HG02610 (cell line): Measurements from ENCODE around the gene LRG1.
"Not testable (repeated sequence)": the region's sequence is repeated elsewhere in the genome, so short reads cannot be mapped to it uniquely, and the experiment has no call there.

ENCODE experiments used
- ATAC-seq: cut with Tn5 transposase; IDR thresholded peaks from one replicate; pipeline ENCODE4 v1.9.1; 2021; ENCODE audit warnings: mild to moderate bottlenecking, moderate library complexity; ENCODE audit not compliant: unreplicated experiment

The LRG1 gene

DNA sequence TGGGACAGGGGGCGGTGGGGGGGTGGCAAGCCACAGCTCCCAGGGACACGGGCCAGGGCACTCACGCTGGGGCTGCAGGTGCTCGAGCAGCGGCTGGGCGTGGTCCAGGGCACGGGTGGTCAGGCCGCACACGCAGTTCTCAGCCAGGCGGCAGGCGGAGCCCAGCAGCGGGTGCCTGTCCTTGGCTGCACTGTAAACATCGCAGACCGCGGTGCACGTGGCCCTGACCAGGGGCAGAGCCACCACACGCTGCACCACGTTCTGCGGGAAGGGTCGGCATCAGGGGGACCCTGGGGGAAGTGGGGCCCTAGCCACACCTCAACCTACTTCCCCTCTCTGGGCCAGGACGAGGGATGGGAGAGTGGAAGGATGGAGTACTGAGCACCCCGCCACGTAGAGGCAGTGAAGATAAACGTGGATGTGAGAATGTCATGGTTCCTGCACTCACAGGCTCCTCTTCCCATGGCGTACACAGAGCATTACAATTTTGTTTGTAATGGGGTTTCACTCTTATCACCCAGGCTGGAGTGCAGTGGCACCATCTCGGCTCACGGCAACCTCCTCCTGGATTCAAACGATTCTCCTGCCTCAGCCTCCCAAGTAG, 8.2 kb downstream of the LRG1 start:
- no peak for ATAC-seq

DNA sequence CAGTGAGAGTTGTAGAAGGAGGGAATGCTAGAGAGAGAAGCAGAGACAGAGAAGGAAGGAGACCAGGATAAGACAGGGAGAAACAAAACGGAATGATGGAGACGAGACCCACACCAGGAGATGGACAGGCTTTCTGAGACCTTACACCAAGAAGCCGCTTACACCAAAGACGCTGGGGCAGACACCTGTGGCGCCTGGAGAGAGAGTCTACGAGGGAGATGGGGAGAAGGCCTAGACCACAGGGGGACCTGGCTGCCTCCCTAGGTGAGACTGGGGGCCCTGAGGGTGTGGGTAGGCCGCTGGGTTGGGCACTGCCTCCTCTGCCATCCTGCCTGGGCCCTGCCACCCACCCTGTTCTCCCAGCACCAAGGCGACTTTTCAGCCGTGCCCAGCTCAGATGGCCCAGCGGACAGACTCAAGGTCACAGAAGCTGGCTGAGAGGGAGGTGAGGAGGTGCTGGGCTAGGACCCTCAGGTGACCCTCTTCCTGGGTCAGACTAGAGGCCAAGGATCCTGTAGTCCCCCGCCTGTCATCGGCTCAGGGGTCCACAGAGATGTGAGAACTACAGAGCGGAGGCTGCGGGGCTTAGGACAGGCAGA, 9.8 kb downstream of the LRG1 start:
- no peak for ATAC-seq

DNA sequence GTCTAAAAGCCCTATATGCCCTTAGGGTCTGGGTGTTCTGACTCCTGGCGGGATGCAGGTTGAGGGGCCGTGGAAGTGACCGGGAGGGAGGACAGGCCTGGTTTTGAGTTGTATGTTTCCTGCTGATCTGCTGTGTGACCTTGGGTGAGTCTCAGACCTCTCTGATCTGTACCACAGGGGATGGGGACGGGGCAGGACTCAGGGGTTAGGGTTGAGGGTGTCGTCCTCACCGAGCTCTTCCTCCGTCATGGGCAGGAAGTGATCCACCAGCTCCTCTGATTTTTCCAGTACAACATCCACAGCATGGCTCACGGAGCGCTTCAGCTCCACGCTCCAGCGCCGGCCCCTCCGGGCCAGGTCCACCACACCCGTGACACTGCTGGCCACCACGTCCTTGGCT, 11.0 kb downstream of the LRG1 start:
- ATAC-seq: no peak

DNA sequence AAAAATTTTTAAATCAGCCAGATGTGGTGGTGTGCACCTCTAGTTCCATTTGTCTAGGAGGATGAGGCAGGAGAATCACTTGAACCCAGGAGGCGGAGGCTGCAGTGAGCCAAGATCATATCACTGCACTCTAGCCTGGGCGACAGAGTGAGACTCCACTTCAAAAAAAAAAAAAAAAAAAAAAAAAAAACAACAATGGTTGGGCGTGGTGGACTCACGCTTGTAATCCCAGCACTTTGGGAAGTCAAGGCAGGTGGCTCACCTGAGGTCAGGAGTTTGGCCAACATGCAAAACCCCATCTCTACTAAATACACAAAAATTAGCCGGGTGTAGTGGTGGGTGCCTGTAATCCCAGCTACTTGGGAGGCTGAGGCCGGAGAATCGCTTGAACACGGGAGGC, 12.5 kb downstream of the LRG1 start:
- ATAC-seq: not testable (repeated sequence)

DNA sequence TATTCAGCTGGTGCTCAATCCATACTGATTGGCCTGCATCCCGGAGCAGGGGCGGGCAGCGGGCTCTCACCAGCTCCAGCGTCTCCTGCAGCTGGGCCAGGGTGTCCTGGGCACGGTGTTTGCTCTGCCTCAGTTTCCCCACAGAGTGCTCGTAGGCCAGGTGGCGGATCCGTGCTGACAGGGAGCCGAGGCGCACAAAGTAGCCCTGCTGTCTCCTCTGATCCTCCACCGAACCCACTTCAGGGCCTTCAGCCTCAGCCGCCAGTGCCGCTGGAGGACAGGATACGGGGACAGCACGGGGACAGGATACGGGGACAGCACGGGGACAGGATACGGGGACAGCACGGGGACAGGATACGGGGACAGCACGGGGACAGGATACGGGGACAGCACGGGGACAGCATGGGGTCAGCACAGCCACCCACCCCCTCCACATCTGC, 14.3 kb downstream of the LRG1 start:
- no peak for ATAC-seq

DNA sequence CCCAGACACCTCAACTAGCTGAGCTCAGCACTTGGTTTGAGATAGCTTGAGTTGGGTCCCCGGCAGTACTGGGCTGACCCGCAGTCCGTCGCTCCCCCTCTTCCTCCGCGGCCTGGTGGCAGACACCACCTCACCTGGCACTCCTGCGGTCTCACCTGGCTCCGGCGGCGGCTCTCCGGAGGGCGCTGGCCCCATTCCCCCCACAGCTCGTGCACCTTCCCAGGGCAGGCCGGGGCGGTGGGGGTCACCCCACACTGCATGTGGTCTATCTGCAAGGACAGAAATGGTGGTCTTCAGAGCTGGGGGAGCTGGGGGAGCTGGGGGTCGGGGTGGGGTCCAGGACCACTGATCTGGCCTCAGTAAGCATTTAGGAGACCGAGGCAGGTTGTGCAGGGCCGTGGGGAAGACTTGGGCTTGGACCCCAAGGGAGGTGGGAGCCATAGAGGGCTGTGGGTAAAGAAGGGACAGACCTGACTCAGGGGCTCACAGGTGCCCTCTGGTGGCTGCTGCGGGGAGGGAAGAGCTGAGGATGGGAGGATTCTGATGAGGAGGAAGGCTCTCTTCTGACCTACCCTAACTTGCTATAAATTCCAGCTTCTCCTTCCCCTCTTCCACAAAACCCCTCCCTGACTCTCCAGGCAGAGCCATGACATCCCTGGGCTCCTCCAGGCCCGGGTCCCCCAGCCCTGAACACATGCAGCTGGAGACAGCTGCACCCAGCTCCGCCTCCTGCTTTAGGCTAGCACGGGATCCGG, 14.9 kb downstream of the LRG1 start:
- ATAC-seq: no peak

DNA sequence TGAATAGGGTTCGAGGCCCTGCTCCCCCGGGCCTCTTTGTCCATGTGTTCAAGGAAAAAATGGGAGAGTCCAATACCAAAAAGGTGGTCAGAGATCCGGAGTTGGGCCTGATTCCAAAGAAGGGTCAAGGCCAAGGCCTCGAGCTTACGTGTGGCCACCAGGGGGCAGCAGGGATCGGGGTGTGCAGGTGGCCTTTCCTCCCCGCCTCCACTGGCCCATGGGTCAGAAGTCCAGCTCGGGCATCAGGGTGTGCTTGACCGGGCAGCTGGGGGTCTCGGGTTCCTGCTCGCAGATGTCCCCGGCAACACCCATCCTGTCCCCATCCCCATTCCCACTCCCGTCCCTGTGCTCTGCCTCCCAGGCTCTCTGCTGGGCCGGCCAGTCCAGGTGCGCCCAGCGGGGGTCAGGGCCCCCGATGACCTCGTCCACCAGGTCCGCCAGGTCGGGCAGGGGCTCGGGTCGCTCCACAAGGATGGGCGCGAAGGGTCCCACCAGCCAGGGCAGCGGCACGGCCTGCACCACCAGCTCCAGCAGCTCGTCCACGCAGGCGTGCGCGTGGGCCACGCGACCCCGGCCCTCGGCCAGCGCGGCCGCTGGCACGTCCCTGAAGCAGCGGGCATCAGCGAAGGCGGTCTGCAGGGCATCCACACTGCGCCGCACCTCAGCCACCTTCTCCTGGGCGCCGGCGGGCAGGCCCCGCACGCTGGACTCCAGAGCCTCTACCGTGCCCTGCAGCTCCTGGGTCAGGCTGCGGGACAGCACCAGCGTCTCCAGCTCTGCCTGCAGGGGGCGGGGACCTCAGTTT, 16.3 kb downstream of the LRG1 start:
- no peak for ATAC-seq

DNA sequence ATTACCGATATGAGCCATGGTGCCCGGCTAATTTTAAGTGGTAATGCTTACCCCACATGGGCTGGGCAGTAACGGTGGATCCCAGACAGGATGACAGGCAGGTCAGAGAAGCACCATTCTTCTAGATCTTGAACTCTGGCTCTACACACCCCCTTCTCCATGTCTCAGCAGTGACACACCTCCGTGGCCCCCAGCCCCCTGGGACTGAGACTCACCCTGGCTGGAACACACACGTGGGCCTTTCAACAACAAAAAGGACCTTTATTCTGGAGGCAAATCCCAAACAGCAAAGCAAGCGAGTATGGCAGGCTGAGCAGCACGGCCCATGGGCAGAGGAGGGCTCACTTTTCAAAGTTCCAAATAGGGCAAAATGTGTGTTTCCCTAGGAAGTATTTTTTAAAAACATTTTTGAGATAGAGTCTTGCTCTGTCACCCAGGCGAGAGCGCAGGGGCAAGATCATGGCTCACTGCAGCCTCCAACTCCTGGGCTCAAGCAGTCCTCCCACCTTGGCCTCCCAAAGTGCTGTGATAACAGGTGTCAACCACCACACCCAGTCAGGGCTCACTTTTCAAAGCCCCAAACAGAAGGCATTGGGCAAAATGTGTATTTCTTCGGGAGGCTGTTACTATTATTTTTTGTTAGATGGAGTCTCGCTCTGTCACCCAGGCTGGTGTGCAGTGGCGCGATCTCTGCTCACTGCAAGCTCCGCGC, 17.4 kb downstream of the LRG1 start:
- no peak for ATAC-seq

DNA sequence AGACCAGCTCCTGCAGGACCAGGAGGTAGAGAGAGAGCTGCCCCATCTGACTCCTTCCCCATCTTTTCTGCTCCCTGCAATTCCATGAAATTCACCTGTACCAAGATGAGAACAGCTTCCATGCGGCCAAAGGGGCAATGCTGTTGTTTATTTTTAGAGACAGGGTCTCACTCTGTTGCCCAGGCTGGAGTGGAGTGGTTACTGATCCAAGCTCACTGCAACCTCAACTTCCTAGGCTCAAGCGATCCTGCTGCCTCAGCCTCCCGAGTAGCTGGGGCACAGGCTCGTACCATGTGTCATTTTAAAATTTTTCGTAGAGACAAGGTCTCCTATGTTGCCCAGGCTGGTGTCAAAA, 18.0 kb downstream of the LRG1 start:
- no peak for ATAC-seq

DNA sequence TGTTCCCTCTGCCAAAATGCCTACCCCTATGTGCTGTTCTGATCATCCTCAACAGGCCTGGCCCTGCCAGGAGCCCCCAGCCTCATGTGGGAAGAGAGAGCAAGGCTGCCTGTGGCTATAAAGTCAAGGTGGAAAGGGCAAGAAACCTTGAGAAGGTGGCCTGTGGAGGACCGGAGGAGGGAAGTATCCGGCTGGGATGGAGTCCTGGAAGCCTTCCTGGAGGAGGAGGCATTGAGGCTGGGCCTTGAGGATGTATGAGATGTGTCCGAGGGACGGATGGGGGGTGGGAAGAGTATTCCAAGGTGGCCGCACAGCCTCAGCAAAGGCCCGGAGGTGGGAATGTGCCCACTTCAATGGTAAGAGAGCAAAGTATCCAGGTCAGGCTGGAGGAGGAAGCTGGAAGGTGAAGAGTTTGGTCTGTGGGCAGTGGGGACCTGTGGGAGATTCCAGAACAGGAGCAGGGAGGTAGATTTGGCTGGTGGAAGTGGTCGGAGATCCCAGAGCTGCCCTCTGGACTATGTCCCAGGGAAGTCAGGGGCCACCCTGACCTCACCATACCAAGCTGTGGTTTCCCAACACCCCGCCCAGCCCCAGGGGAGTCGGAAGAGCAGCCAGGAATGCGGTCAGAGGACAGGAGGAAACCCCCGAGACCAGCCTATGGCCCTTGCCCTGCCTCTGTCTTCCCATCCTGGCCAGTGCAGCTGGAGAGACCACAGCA, 18.5 kb downstream of the LRG1 start:
- ATAC-seq: no peak

DNA sequence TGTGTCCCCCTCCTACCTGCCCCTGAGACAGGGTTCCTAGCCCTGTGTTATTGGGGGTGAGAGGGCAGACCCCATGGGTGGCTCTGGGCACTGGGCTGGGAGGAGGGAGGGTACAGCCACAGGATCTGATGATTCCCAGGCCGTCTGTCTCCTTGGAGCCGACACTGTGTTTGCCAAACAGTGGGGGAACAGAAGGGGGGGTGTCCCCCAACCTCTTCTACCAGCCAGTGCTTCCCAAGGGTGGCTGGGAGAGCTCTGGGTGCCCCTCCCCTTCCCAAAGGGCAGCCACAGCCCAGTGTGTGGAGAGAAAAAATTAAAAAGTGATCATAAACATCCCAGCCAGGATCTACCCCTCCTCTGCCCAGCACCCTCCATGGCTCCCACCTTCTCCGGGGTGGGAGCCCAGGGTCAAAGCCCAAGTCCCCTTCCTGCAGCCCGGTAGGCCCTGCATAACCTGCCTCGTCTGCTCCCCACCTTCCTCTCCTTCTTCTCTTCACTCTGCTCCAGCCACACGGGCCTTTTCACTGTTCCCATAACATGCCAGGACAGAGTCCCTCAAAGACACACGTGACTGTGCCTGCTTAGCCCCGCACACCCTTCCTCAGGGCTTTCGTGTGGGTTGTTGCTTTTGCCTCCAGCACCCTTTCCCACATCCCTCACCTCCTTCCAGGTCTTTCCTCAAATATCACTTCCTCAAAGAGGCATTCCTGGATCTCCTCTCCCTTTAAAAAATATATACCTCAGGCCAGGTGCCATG, 20.1 kb downstream of the LRG1 start:
- no peak for ATAC-seq

DNA sequence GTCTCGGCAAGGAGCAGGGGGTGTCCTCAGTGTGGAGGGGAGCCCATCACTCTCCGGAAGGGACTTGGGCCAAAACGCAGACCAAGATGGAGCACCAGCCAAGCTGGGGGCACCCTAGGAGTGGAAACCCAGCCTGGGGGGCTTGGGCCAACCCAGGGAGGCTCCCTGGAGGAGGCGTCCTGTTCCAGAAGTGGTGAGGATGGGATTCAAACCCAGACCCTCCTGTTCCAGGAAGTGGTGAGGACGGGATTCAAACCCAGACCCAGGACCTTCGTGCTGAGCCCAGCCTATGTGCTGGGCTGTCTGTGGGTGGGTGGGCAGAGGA, 20.7 kb downstream of the LRG1 start:
- no peak for ATAC-seq

DNA sequence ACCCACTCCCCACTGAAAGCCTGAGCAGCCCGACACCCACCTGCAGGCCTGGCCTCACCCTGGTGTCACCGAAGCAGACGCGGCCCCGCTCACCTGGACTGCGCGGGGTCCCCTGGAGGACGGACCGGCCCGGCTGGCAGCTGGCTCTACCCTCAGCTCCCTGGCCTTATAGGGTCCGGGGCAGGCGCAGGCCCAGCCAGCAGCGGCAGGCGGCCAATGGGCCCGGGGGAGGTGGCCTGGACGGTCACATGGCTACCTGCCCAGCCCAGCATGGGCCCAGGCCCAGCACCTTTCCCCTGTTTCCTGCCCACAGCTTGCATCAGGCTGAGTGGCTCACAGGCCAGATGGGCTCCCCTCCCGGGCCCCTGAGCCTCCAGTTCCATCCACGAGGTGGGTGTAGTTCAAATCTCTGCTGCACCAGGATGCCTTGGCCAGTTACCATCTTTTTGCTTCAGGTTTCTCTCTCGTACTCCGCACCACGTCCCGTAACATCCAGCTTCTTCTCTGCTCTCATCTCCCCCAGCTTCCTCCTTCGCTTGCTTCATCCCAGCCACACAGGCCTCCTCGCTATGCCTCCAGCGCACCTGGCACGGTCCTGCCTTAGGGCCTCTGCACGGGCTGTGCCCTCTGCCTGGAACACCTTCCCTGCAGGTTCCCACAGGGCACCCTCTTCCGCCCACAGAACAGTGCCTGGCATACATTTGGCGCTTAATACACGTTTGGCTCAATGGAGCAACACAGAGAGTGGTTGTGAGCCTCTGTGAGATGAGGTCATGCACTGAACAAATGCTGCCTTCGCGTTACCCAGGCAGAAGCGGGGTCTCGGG, 21.3 kb downstream of the LRG1 start, which contains the start of gene PLIN4:
Gene PLIN4, minus strand, starts transcription at position 142 of the 827 bp plus-strand sequence. CDS start 214 bp downstream, outside the sequence.
- ATAC-seq: no peak

DNA sequence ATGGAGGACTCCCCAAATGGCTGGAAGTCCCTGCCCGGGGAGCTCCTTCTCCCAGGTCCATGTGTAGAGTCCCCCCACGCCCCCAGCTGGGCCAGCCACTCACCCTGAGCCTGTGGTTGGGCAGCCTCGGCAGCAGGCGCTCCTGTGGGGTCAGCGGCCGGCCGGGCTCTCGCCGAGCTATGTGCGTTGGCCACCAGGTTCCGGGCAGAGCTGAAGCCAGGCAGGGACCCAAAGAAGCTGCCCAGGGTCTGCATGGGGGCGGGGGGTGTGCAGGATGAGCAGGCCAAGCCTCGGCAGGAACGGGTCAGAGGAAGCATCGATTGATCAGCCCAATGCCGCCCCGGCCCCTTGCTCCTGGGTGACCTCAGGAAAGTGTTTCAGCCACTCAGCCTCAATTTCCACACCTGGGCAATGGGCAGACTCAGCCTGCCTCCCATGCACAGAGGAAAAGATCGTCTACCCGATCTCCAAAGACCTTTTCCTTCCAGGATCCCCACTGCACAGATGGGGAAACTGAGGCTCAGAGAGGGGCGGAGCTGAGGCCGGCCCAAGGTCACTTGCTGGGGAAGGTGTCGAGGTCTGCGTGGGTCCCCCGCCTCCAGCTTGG, 22.3 kb downstream of the LRG1 start:
- ATAC-seq: no peak

DNA sequence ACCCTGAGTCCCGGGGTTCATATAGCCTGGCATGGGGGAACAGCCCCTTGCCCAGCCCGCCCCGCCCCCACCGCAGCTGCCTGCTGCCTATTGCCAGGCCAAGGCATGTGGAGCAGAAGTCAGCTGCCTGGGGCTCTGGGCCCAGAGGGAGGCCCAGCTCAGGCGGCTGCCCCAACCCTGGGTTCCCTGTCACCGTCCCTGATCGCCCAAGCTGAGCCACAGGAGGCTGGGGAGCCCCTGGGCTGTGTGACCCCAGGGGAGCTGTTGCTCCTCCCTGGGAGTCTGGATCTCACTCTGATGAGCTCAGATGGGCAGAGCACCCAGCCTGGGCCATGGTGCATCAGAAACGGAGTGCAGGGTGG, 22.9 kb downstream of the LRG1 start:
- ATAC-seq: no peak

DNA sequence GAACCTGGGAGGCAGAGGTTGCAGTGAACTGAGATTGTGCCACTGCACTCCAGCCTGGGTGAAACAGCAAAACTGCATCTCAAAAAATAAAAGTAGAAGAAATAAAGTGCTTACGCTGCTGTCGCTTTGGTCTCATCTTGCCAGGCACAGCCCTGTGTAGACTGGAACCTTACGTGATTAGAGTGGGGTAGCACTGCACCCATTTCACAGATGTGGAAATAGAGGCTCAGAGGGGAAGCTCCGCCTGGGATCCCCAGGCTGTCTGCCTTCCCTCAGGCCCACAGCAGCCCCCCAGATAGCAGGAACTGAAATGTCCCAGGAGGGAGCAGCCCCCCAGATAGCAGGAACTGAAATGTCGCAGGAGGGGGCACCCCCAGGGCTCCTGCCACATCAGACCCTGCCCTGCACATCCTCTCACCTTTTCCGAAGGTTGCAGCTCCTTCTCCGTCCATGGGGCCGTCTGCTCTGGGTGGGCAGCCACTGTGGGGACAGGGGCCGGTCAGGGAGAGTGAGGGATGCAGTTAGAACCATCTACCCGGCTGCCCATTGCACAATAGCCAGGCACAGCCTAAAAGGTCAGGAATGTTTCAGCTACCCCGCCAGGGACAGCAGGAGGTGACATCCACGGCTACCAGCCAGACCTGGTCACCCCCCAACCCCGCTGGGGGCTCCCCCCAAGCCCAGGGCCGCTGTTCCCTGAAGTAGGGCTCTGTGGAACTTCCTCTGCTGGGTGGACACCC, 23.5 kb downstream of the LRG1 start:
- no peak for ATAC-seq

DNA sequence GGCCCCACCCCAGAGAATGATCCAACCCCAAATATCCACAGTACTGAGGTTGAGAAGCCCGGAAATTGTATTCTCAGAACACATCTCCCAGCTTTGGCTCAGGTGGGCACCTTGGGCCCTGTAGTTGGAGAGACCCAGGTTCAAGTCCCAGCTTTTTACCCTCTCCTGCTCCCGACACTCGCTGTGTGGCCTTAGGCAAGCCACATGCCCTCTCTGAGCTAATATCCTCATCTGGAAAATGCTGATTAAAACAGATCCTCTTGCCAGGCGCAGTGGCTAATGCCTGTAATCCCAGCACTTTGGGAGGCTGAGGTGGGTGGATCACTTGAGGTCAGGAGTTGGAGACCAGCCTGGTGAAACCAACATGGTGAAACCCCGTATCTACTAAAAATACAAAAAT, 24.1 kb downstream of the LRG1 start:
- ATAC-seq: no peak

DNA sequence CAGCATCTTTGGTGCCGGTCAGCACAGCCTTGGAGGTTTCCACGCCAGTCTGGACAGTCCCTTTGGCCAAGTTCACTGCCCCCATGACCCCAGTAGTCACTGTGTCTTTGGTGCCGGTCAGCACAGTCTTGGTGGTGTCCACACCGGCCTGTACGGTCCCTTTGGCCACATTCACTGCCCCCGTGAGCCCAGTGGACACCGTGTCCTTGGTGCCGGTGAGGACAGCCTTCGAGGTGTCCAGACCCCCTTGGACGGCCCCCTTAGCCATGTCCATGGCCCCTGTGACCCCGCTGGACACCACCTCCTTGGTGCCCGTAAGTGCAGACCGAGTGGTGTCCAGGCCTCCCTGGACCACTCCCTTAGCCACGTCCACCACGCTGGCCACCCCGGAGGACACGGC, 26.6 kb downstream of the LRG1 start:
- no peak for ATAC-seq
